ENCODE results near the gene OR7A5.
"Not testable (repeated sequence)": the region's sequence is repeated elsewhere in the genome, so short reads cannot be mapped to it uniquely, and the experiment has no call there.

Gene OR7A5

GRCh38 chr19:14779151-14779550 is 55.8 kb downstream of the OR7A5 start:
- no peak for DNase-seq
- no peak for TF ChIP-seq GATA1 (IDR thresholded peaks at IDR 0.05; ENCODE audit: low read depth, low read length)

GRCh38 chr19:14778110-14778845 is 56.7 kb downstream of the OR7A5 start, which contains the start of gene ADGRE2:
Gene ADGRE2 (minus strand): TSS chr19:14778560. CDS start chr19:14776756, 1,804 bp downstream.
- not testable (repeated sequence) for DNase-seq

- not testable (repeated sequence) for DNase-seq
Measured at GRCh38 chr19:14777645-14778044, 57.3 kb downstream of the OR7A5 start.
